Calu3 (cell line): Measurements from ENCODE around the gene RPS6KA2. TPM values are rescaled to one million over a fixed set of nuclear protein-coding genes. Genes with fewer than 3 reads are reported as not detected.
"Not testable (repeated sequence)": the region's sequence is repeated elsewhere in the genome, so short reads cannot be mapped to it uniquely, and the experiment has no call there.

Source experiments
- BruUV-seq: library from RNA; stranded (reverse); fragments of 400-500 nt; replicated peaks from 2 replicates; lab custom pipeline; 2021; lab: Mats Ljungman, UMichigan
- CTCF ChIA-PET: fragments of 300-600 bp; sonication (Branson Sonifier 250); formaldehyde crosslinking; loops from one replicate; lab custom pipeline; 2022; ENCODE audit warnings: antibody characterized with exemption; lab: Charles Lee
- DNase-seq: peaks from one replicate; pipeline ENCODE4 v3.0.0; 2022
- H3K27ac Mint-ChIP-seq: one replicate; pipeline ENCODE4 v1.8.0; 2022; ENCODE audit warnings: mixed read lengths; ENCODE audit not compliant: unreplicated experiment
- H3K27me3 Mint-ChIP-seq: one replicate; pipeline ENCODE4 v1.8.0; 2022; ENCODE audit warnings: mixed read lengths; ENCODE audit not compliant: unreplicated experiment
- H3K36me3 Mint-ChIP-seq: one replicate; pipeline ENCODE4 v1.8.0; 2022; ENCODE audit warnings: mild to moderate bottlenecking, moderate library complexity, mixed read lengths; ENCODE audit not compliant: insufficient read depth, unreplicated experiment
- H3K4me1 Mint-ChIP-seq: one replicate; pipeline ENCODE4 v1.8.0; 2022; ENCODE audit warnings: mild to moderate bottlenecking, low read depth, mixed read lengths; ENCODE audit not compliant: unreplicated experiment
- H3K4me3 Mint-ChIP-seq: one replicate; pipeline ENCODE4 v1.8.0; 2022; ENCODE audit warnings: mild to moderate bottlenecking, low read depth, moderate library complexity, mixed read lengths; ENCODE audit not compliant: unreplicated experiment
- H3K9me3 Mint-ChIP-seq: one replicate; pipeline ENCODE4 v1.8.0; 2022; ENCODE audit warnings: low read depth, mixed read lengths; ENCODE audit not compliant: unreplicated experiment
- intact Hi-C: fragments of 100-400 bp; cut with micrococcal nuclease; formaldehyde crosslinking; loops from one replicate; pipeline ENCODE4 v1.10.0; 2022; ENCODE audit not compliant: unreplicated experiment
- total RNA-seq: library from RNA; stranded (reverse); gene quantifications from 2 replicates; pipeline ENCODE4 v1.2.3, GENCODE V29; 2022
- TF ChIP-seq, protein P1 (sequence below): fragments of 200-600 bp; IDR thresholded peaks from one replicate; pipeline ENCODE4 v1.8.0; 2022; ENCODE audit warnings: antibody characterized with exemption; ENCODE audit not compliant: unreplicated experiment

RPS6KA2 gene
- total RNA-seq, 1 experiment from 2014 or later: 41.3 TPM

DNA sequence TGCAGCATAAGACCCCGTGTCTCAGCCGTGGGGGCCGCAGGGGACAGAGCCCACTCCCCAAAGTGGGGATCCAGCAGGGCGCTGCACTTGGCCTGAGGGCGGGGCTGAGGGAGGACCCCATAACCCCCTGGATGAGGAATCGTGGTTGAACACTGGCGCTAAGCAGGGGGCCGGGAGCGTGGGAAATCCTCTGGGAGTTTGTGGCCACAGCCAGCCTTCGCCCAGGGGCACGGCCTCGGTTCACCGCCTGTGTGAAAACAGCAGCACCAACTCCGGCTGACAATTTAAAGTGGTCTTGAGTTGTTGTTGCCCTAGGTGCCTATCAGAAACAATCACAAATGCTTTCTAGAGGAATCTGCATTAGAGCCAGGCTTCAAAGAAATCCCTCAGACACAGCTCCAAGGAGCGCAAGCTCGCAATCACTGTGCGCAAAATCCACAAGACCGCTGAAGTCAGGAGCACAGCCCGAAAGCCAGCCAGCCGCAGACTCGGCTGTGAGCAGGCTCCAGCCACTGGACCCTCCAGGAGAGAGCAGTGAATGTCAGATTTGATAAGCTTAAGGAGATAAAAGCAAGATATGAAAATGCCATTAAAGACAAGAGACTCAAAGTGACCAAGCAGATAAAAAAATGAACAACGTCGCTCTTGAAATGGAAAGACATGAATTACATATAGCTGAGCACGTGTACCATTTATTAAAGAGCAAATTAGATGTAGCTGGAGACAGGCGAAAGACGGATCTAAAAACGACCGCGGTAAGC, 10.9 kb upstream of the RPS6KA2 start:
- Mint-ChIP-seq H3K4me3 (no peak overlapping the region), H3K4me1 (peaks cover 15% of the 10 kb centered on the region), H3K36me3 (no peaks in the 10 kb centered on the region), H3K27ac (no peak overlapping the region), H3K27me3 (peaks cover 36% of the 10 kb centered on the region), H3K9me3 (no peaks in the 10 kb centered on the region)
- BruUV-seq: no TSS peak
- no peak for DNase-seq
- intact Hi-C loops: no loop called here
- CTCF ChIA-PET: interaction anchor here (0.7 kb wide), 1 partner anchor 12 kb away, joined by 7 read pairs; no protein-coding TSS in a partner anchor
- TF ChIP-seq, protein P1, sequence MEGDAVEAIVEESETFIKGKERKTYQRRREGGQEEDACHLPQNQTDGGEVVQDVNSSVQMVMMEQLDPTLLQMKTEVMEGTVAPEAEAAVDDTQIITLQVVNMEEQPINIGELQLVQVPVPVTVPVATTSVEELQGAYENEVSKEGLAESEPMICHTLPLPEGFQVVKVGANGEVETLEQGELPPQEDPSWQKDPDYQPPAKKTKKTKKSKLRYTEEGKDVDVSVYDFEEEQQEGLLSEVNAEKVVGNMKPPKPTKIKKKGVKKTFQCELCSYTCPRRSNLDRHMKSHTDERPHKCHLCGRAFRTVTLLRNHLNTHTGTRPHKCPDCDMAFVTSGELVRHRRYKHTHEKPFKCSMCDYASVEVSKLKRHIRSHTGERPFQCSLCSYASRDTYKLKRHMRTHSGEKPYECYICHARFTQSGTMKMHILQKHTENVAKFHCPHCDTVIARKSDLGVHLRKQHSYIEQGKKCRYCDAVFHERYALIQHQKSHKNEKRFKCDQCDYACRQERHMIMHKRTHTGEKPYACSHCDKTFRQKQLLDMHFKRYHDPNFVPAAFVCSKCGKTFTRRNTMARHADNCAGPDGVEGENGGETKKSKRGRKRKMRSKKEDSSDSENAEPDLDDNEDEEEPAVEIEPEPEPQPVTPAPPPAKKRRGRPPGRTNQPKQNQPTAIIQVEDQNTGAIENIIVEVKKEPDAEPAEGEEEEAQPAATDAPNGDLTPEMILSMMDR: no peak

DNA sequence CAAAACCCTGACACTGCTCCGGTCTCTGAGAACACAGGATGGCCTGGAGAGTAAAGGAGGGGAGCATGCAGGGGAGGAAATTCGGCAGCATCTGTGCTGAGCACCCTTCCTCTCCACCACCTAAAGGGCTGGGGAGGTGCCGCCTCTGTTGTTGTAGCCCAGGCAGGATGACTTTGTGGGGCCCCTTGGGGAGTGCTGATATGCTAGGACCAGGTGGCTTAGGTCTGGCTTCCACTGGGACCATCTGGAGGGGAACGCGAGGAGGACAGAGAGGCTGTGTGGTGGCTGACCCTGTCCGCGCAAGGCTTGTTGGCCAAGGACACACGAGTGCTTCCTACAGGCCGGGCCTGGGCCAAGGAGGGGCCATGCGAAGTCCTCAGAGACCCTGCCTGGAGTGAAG, 9.9 kb upstream of the RPS6KA2 start:
- H3K4me1 Mint-ChIP-seq: peaks cover 15% of the 10 kb centered on the region
- TF ChIP-seq, protein P1: no peak
- H3K4me3 Mint-ChIP-seq: no peak overlapping the region
- H3K27ac Mint-ChIP-seq: no peak overlapping the region
- no TSS peak for BruUV-seq
- CTCF ChIA-PET: no interaction called here
- intact Hi-C loops: no loop called here
- H3K9me3 Mint-ChIP-seq: no peaks in the 10 kb centered on the region
- peaks cover 37% of the 10 kb centered on the region for H3K27me3 Mint-ChIP-seq
- no peaks in the 10 kb centered on the region for H3K36me3 Mint-ChIP-seq
- DNase-seq: no peak

DNA sequence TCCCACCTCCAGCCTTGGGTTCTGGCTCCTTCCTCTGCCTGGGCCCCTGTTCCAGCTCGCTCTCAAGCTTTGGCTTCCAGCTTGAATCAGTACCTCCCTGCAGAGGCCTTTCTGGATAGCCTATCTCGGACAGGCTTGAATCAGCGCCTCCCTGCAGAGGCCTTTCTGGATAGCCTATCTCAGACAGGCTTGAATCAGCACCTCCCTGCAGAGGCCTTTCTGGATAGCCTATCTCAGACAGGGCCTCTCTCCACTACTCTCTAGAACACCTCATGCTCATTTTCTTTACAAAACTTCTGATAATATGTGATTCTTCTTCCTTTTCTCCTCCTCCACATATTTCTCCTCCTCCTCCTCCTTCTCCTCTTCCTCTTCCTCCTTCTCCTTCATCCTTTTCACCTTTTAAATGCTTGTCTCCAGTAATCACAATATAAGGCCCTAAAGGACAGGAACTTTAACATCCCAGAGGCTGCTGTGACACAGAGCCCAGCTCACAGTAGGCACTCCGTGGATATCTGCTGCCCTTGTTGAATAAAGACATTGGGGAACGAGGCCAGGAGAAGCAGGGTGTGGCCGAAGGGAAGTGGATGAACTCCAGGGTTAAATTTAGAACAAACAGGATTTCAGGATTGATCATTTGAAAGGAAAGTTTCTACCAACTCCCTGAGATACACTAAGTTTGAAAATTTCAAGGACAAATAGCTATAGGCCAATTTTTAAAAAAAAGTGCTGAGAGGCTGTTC, 9.3 kb upstream of the RPS6KA2 start:
- intact Hi-C loops: no loop called here
- no peak for DNase-seq
- H3K4me3 Mint-ChIP-seq: no peak overlapping the region
- TF ChIP-seq, protein P1: no peak
- H3K36me3 Mint-ChIP-seq: no peaks in the 10 kb centered on the region
- BruUV-seq: no TSS peak
- H3K27me3 Mint-ChIP-seq: peaks cover 37% of the 10 kb centered on the region
- H3K27ac Mint-ChIP-seq: no peak overlapping the region
- H3K9me3 Mint-ChIP-seq: no peaks in the 10 kb centered on the region
- H3K4me1 Mint-ChIP-seq: peaks cover 15% of the 10 kb centered on the region
- CTCF ChIA-PET: no interaction called here

DNA sequence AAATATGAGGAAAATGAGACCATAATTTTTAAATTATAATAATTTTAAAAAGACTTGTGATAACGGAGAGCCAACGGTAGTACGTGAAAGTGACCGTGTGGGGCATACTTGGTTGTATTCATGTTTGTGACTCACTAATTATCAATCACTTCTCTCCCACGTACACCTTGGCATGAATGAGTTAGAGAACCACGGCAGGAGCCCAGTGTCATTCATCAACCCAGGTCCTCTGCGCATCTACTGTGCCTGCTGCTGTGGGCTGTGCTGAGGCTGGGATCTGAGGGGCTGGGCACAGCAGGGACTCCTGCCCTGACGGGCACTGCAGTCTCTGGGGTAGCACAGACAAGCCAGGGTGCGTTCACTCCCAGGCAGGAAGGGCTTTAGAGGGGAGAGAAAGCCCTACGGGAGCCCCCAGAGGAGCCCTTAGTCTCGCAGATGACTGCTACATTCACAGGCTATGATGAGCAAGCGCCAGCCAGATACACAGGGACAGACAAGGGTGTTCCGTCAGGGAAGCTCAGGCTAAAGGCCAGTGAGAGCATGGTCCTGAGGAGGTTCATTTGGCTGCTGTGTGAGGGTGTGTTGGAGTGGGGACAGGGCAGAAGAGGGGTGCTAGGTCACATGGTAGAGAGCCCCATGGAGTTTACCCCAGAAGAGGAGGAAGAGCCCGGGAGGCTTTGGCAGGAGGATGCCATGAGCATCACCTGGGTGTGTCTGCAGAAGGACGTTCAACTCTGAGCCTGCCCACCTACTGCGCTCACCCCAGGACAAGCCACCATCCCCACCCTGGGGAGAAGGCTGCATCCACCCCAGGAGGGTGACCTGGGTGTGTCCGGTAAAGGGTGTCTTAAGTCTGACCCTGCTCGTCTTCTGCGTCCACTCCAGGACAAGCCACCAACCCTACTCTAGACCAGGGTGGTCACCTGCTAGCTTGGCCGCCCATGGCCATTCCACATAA, 8.2 kb upstream of the RPS6KA2 start:
- no TSS peak for BruUV-seq
- intact Hi-C loops: no loop called here
- TF ChIP-seq, protein P1: no peak
- H3K9me3 Mint-ChIP-seq: no peaks in the 10 kb centered on the region
- no peak for DNase-seq
- no peak overlapping the region for H3K27ac Mint-ChIP-seq
- H3K4me3 Mint-ChIP-seq: no peak overlapping the region
- no peaks in the 10 kb centered on the region for H3K36me3 Mint-ChIP-seq
- CTCF ChIA-PET: no interaction called here
- H3K4me1 Mint-ChIP-seq: peaks cover 8% of the 10 kb centered on the region
- peaks cover 39% of the 10 kb centered on the region for H3K27me3 Mint-ChIP-seq

DNA sequence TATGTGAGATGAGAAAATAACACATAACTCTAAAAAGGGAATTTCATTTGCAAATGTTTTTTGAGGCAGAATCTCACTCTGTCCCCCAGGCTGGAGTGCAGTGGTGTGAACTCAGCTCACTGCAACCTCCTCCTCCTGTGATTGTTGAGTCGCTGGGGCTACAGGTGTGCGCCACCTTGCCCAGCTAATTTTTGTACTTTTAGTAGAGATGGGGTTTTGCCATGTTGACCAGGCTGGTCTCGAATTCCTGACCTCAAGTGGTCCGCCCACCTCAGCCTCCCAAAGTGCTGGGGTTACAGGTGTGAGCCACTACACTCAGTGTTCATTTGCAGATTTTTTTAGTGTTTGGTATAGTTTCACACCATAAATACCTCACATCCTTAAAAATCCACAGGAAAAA, 7.5 kb upstream of the RPS6KA2 start:
- BruUV-seq, H3K36me3 Mint-ChIP-seq, intact Hi-C loops, H3K9me3 Mint-ChIP-seq, H3K27ac Mint-ChIP-seq, H3K4me1 Mint-ChIP-seq, DNase-seq, H3K4me3 Mint-ChIP-seq, CTCF ChIA-PET: not testable (repeated sequence)
- peaks cover 45% of the 10 kb centered on the region for H3K27me3 Mint-ChIP-seq
